SIG-M5 (cell line): ENCODE data around the gene PRKCA.
"Not testable (repeated sequence)": the region's sequence is repeated elsewhere in the genome, so short reads cannot be mapped to it uniquely, and the experiment has no call there.

Experiments used
- DNase-seq: peaks from one replicate; lab custom pipeline; 2025; lab: John Stamatoyannopoulos, UW

Gene PRKCA

DNA sequence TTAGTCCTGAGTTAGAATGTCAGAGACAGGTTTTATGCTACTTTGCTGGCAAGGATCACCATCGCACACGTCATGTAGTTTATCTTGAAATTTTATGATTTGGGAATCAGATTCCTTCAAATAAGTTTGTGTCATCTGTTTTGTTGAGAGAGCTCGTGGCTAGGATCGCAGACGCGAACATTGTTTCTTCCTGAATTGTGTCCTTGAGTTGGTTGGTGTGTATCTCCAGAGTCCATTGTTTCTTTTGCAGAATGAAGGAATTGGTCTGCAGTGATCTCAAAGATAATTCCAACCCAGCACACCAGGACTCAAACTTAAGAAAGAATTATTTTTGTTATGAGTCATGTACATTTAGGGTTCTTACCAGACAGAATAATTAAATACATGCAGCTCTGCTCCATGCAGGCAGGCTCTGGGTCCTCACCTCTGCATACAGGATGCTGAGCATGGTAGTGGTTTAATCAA, 51.6 kb downstream of the PRKCA start:
- no peak for DNase-seq

DNA sequence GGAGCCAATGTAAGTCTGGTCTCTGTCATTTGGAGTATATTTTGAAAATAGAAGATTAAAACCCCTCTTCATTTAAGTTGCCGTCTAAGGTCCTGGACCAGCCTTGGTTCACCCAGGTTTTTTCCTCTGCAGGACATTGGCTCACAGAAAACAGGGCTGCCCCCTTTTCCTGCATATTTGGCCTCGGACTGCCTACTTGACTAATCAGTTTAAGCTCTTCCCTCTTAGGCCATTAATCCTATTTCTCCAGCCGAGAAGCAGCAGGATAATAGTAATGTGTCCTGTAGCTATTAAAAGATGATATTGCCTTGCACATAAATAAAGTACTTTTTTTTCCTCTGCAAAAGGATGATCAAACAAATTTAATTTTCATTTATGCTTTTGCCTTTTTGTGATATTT, 52.1 kb downstream of the PRKCA start:
- no peak for DNase-seq

DNA sequence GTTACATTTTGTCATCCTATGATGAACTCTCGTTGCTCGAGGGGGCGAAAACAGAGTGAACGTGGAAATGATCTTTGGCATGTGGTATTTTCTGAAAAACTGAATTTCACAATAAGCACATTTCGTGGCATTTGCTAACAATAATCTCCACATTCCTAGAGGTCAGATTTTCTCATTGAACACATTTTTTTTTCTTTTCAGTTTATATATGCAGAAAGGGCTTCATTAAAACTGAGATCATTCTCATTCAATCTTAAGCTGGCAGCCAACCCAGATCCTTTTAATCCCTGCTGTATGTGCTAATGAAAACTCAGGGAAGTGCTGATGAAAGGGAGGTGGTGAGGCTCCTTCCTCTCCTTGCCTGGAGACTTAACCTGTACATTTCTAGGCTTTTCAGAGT, 52.6 kb downstream of the PRKCA start:
- DNase-seq, result no peak

DNA sequence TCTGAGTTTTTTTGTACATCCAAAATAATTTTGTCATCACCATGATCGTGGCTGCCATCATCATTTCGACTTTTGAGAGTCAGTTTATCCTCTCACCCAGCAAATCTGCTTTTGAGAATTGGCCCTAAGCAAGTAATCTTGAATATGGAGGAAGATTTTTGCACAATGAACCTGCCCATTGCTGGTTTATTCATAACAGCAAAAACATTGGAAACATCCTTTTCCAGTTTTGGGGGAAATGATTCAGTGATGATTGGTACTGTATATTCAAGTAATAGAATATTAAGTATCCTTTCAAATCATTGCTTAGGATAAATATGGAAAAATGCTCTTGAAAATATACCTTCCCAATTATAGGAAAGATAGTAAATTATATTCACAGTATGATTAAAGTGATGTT, 53.1 kb downstream of the PRKCA start:
- no peak for DNase-seq

DNA sequence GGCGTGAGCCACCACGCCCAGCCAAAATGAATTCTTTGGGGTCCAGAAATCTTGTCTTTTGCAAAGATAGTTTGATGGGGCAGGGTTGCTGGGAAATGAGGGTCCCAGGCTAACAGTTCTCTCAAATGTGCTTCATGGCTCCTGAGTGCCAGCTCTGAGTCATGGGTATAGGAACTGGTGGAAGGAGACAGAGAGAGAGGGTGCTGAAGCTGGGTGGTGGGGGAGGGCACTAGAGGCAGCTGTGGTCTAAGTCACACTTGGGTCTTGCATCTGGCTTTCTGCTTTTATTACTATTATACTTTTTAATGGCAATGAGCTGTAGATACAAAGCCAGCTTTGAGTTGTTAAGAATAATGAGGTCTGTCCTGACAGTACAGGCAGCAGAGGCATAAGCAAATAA, 54.6 kb downstream of the PRKCA start:
- DNase-seq, result no peak

DNA sequence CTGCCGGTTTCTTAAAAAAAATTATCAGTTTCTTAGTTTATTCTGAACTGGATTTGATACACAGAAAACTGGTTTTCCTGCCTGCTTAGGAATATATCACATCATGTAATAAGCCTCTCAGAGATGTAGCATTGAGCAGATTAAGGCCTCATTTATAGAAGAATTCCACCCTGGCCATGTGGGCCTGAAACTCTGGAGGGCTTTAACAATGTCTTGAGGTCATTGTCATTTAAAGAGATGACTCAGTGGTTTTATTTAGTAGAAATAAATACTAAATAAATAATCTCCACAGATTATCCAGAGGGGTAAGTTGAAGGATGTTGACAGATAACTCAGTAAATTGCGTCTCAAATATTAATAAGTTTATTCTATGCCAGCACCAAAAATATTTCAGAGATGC, 56.9 kb downstream of the PRKCA start:
- no peak for DNase-seq

DNA sequence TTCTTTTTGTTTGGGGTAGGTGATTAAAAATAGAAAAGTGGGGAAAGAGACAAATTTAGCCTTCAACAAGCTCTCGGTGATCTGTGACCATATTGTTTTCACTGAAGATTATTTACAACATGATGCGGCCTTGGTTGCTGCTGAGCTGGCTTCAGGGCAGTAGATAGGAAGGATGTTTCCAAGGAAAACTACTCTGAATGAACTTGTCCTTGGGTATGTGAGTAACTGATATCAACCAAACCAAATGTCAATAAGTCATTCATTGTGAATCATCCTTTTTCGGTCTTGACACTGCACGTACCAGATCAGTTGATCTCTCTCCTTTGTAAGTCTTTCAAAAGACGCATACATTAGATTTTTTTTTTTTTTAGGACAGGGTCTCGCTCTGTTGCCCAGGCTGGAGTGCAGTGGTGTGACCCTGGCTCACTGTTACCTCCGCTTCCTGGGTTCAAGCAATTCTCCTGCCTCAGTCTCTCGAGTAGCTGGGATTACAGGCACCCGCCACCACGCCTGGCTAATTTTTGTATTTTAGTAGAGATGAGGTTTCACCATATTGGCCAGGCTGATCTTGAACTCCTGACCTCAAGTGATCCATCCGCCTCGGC, 58.6 kb downstream of the PRKCA start:
- not testable (repeated sequence) for DNase-seq

DNA sequence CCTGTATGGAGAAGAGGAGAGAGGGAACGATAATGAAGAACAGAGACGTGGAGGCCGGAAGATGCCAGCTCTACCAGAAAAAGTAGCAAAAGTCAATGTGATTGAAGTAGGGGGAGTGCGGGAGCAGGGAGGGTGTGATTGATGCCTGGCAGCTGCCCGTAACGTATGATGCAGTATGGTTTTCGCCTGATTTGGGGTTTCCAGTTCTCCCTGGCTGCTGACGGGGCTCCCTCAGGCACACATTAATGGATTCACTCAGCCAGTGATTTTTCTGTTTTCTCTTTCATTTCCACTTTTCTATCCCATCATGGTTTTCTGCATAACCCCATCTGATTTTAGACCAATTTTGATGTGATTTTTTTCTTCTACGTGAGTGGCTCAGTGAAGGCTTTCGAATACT, 62.1 kb downstream of the PRKCA start:
- no peak for DNase-seq

DNA sequence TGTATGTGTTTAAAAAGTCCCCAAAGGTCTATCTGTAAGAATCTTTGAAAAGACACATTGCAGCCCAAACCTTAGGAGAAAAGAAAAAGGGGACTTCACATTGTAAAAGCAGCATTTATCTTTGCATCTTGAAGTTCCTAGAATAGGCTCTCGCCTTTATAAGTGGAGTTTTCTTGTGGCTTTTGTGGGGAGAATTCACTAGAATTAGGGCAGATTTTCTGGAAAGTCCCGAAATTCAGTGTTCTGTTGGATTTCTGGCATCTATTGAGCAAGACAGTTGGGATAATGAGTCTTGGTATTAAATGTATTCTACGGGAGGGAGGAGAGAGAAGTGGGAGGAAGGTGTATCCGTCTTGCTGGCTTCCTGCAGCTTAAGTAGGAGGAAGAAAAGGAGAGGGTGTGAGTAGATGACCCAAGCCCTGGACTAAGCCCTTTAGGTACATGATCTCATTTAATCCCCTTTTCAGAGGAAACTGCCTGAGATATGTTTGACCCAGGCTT, 62.6 kb downstream of the PRKCA start:
- DNase-seq, result no peak

DNA sequence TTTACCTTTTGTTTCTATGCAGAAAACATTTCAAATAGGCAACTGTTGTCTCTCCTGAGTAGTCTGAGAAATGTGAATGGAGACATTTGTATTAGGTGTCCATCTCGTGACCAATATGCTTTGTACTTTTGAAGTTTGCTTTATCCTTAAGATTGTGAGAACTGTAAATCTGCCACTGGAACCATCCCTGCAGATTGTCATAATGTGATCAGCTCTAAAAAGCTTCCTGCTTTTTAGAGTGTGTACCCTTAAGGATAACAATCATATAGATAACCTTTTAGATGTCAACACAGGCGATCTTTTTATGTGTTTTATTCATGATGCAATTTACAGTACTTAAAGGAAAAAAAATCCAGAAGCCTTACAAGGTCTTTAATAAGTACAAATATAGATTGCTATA, 63.5 kb downstream of the PRKCA start:
- DNase-seq, result no peak

DNA sequence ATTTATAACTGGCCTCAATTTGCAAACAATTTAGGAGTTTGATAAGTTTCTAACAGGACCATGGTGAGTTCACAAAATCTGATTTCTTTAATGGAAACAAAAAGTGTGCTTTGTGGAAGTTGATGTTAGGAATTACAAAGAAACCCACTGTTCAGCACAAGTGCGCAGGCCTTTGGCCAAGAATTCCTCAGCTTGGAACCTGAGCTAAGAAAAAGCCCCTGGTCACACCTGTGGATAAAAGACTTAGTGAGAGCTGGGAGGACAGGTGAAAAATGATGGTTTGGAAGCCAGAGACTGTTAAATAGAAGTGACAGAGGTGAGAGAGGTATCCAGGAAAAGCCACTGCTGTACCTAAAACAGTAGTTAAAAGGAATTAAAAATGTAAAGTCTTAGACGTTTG, 64.7 kb downstream of the PRKCA start:
- DNase-seq, result no peak

DNA sequence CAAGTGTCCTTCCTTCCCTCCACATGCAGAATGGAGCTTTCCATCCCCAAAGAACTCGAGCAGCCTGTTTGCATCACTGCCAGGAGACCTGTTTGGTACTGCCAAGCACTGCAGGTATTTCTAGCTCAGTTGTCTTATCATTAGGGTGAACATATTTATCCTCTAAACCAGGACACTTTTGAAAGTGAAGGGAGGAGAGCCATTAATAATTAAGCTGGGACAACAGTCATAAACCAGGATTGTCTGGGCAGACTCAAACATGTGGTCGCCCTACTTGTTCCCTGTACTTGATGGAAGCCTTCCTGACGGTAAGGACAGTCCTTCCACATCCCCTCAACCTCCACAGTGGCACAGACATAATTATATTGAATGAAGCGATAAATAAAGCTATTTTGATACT, 67.4 kb downstream of the PRKCA start:
- no peak for DNase-seq

DNA sequence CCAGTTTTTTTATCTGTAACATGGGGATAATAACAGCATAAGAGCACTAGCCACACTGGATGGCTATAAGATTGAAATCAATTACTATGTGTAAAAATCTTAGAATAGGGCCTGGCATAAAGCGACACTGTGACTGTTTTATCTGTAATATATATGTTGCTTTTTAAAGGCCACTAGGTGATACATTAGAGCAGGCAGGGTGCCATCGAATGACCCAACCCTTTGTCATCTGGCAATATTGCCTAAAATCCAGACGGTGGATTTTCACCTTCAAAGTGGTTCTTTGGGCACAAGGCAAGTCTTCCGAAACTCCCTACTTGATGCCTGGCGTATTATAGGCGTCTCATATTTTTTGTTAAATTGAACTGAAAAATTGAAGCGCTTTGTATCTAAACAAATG, 69.1 kb downstream of the PRKCA start:
- DNase-seq, result no peak

DNA sequence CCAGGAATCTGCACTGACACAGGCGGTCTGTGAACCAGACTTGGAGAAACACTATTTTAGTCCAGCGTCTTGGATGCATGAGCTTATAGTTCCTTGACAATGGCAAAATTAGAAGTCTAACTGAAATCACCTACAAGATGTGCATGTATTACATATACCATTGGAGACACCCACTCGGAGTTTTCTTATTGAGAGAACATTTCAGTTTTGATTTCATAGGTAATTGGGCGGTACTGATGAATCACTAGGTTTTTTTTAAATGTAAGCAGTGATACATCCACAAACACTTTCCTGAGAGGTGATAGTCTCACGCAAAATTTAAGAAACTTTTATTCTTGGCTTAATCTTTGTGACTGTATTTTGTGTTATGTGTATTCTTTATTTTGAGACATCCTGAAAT, 69.8 kb downstream of the PRKCA start:
- no peak for DNase-seq

DNA sequence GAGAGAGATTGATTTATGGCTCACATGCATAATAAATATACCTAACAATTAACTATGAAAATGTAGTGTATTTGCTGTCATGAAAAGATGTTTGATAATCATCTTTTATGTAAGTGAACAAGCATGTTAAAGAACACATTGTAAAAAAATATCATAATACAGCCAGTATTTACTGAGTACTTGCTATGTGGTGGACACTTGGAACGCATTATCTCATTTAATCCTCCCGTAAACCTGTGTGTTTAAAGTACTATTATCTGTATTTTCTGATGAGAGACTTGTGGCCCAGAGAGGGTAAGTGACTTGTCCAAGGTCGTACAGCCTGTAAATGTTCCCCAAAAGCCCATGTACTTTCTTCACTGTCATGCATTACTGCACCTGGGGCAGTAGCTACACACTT, 70.7 kb downstream of the PRKCA start:
- no peak for DNase-seq

DNA sequence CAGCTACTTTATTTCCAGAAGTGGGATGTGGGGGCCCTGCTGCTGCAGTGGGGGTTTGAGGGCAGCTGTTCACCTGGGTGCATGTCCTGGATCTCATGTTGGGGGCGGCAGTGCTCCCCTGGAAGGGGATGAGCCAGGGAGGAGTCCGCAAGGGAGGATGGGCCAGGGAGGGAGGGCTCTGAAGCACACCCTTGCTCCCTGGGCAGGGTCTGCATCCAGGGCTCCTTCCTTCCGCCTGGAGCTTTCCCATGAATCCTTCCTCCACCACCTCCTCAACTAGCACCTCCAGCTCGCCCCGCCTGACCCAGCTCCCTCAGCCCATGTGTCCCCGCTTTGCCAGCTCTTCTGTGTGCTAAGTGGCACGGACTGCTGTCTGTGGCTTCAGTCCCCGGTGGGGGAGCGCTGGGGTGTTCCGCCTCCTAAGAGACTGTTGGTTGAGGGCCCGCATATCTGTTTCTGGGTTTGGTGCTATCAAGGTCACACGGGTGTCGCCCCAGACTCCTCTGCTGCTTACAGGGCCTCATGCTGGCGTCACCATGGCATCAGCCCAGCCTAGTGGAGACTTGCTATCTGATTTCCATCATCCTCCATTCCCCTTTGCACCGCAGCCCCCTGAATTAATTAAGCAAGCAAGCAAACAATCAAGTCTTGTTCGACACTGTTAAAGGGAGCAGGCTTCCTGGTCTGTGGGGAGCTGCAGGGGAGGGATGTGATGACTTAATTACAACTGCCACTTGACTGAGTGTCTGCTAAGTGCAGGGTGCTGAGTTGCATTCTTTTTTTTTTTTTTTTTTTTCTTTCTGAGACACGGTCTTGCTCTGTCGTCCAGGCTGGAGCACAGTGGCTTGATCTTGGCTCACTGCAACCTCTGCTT, 71.8 kb downstream of the PRKCA start:
- no peak for DNase-seq

DNA sequence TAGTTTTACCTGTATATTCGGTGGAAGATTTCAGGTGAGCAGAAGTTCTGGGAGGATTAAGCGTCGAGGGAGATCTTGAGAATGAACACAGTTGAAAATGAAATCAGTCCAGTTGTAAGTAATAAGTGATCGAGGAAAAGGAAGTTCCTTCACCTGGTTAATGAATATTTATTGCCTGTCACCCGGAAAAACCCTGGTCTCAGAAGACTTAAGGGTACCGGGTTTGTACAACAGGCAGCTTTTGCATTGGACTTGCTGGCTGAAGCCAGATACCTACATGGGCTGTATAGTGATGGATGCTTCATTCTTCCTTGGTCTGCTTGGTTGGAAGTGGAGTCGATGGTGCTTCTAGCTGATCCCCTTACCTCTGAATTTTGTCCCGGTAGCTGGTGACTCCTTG, 72.7 kb downstream of the PRKCA start:
- no peak for DNase-seq

DNA sequence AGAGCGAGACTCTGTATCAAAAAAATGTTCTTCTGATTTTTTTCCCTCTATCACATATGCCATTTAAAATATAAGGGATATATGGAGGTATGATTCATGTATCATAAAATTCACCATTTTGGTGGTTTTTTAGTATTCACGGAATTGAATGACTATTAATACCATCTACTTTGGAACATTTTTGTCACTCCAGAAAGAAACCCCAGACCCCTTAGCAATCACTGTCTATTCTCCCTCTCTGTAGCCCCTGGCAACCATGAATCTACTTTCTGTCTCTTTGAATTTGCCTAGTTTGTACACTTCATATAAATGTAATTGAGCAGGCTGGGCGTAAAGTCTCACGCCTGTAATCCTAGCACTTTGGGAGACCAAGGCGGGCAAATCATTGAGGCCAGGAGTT, 75.9 kb downstream of the PRKCA start:
- DNase-seq, result no peak

DNA sequence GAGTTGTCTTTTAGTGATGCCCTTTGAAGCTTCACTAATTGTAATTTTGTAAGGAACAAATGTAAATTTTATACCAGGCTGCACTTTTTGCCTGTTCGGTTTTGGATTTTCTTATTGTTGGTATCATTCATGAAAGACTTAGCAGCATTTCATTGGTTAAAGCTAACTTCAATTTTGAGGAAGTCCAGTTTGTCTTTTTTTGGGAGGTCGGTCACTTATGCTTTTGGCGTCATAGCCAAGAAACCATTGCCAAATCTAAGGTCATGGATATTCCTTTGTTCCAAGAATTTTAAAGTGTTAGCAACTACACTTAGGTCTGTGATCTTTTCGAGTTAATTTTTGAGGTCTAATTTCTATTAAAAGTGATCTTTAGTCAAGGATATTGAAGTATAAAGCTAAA, 77.1 kb downstream of the PRKCA start:
- DNase-seq, result no peak

DNA sequence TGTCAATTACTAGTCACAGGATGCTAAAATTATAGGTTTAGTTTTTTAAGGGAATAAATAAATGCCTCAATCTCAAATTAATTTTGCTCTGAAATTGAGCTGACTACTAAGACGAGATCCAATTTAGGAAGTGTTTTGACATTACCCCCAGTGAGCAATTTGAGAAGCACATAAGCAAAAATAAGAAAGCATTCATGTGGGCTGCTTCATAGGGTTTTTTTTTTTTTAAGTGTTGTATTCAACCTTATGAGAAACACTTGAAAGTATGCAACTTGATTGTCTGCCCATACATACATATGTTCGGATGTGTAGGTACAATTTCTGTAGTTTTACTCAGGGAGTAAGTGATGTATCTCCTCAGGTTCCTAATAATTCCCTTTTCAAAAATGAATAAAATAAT, 77.6 kb downstream of the PRKCA start:
- DNase-seq, result no peak

DNA sequence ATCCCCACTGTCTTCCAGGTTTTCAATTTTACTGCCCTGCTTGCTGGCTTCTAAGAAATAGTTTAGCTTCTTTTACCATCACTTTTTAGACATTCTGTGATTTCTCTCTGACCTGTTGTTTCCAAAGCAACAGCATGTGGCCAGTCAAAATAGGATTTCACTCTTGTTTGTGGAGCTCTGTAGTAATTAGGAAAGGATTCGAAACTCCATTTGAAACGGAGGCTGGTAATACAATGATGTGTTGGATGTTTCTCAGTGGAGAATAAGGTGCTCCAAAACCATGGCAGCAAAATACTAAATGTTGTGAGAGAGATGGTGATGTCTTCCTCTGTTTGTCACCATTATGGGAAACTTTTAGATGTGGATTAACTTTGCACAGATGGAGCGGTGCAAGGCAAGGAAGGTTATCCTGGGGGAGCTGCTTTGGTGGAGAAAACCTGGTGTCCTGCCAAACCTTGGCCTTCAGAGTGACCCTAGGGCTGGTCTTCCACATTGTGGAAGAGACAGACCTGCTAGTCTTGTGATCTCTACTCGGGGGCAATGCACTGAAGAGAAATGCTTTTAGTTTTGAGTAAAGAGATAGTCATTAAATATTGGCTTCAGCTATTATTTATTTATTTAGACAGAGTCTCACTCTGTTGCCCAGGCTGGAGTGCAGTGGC, 79.4 kb downstream of the PRKCA start:
- no peak for DNase-seq

DNA sequence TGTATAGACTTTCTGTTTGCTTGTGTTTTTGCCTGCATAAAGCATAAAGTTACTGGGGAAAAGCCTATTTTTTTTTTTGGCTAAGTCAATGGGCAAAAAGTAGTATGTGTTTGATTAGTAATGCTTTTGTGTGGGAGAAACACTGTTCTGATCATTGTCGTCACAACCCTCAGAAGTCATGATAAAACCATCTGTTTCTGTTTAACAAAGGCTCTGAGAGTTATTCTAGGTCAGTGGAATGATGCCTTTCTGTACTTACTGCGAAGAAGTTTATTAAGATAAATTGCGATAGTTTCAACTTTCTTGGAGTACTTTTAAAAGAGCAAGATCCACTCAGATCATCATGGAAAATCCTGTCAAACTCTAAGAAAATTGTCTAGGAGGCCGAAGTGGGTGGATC, 80.9 kb downstream of the PRKCA start:
- no peak for DNase-seq
